Measurements from ENCODE around the gene SLC2A6. TPM values are rescaled to one million over a fixed set of nuclear protein-coding genes. Genes with fewer than 3 reads are reported as not detected.

The SLC2A6 gene
- total RNA-seq, 1 experiment from 2014 or later, result 10.7 TPM

DNA sequence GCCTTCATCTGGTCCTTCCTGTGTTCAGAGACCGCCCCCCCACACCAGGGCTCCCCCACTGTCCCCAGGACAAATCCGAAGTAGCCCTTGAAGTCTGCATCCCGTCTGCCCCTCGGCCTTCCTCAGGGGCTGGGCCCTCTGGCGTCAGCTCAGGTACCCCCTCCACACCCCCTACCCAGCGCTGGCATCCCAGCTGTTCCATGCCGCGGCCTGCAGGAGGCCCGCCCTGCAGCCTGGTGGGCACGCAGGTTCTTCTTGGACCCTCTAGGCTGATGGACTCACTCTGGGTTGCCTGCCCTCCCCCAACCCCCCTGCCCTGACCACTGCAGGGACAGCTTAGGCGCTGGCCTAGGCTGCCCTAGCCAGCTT is 6.6 kb downstream of the SLC2A6 start:
- no peak overlapping the region for H3K4me2 ChIP-seq (ENCODE audit: low read length)
- no peak overlapping the region for H3K27ac ChIP-seq (ENCODE audit: low read depth, low read length)
- H3K79me2 ChIP-seq (ENCODE audit: insufficient read depth, low read length), result no peaks in the 10 kb centered on the region
- H4K20me1 ChIP-seq (ENCODE audit: insufficient read depth), result no peaks in the 10 kb centered on the region
- H2AFZ ChIP-seq (ENCODE audit: low read depth, low read length, poor library complexity, severe bottlenecking), result no peak overlapping the region
- TF ChIP-seq JUND (IDR thresholded peaks at IDR 0.05) (no peak), TCF7L2 (IDR thresholded peaks at IDR 0.05; ENCODE audit: borderline replicate concordance, extremely low read depth, insufficient read depth, insufficient read length) (no peak), ZFX (IDR thresholded peaks at IDR 0.05) (no peak), SRF (IDR thresholded peaks at IDR 0.05; ENCODE audit: low read depth) (no peak)
- TF ChIP-seq, protein P1, sequence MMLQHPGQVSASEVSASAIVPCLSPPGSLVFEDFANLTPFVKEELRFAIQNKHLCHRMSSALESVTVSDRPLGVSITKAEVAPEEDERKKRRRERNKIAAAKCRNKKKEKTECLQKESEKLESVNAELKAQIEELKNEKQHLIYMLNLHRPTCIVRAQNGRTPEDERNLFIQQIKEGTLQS (IDR thresholded peaks at IDR 0.05), result no peak
- RAD21 ChIA-PET (ENCODE audit: low non-redundant PET in 1 of 2, low total read pairs in 2 of 2, uncharacterized antibody in 2 of 2, unreplicated experiment in 2 of 2), result no interaction called here
- no peaks in the 10 kb centered on the region for H3K27me3 ChIP-seq (ENCODE audit: insufficient read depth, low read length)
- H3K4me1 ChIP-seq (ENCODE audit: control insufficient read depth in 1 of 2, insufficient read depth in 2 of 2, low read length in 2 of 2), result no peaks in the 10 kb centered on the region
- H3K9me2 ChIP-seq (ENCODE audit: insufficient read depth), result no peaks in the 10 kb centered on the region
- no TSS peak for BruUV-seq (replicated peaks)
- POLR2A ChIA-PET, result no interaction called here
- H3K36me3 ChIP-seq (ENCODE audit: control insufficient read depth in 1 of 2, insufficient read depth in 2 of 2, low read length in 2 of 2), result no peaks in the 10 kb centered on the region
- intact Hi-C loops (cut with micrococcal nuclease), result no loop called here
- no peaks in the 10 kb centered on the region for H3K9me3 ChIP-seq (ENCODE audit: control insufficient read depth in 1 of 2, insufficient read depth in 1 of 2, low read depth in 1 of 2, low read length in 2 of 2)
- CTCF ChIA-PET, result no interaction called here
- DNase-seq (ENCODE audit: low read depth, low spot score) (no peak), ATAC-seq (no peak)
- H3K9ac ChIP-seq (ENCODE audit: low read length), result no peak overlapping the region
- H3K4me3 ChIP-seq (replicated peaks in 1 of 2; ENCODE audit: low read depth in 1 of 2, low read length in 2 of 2), result no peak overlapping the region

DNA sequence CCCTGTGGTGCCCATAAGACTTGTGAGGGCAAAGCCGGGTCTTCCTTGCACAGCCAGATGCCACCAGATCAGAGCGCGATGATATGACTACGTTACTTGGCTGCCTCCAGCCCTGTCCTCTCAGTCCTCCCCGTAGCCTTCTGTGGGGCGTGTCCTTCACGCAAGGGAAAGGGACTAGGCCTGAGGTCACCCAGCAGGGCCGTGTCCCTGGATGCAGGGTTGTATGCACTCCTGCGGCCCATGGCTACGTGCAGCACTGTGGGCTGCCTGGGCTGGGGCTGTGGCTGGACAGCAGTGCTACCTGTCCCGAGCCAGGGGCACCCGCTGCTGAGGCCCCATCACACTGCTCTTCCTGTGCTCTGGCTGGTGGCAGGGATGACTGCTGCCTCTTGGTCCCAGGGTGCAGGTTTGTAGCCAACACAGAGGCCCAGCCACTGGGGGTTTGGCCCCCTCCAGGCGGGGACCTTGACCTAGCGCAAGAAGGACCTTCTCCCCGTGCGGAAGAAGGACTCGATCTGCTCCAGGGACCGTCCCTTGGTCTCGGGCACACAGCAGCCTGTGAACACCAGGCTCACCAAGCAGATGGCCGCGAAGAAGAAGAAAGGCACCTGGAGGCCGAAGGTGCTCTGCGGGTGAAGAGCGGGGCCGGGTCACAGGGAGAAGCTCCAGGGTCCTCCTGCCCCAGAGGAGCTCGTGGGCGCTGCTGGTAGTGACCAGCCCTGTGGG is 7.2 kb downstream of the SLC2A6 start:
- Histone ChIP-seq H3K4me2 (ENCODE audit: low read length) (no peak overlapping the region), H3K27ac (ENCODE audit: low read depth, low read length) (no peak overlapping the region), H3K79me2 (ENCODE audit: insufficient read depth, low read length) (no peaks in the 10 kb centered on the region), H3K27me3 (ENCODE audit: insufficient read depth, low read length) (no peaks in the 10 kb centered on the region), H3K9me2 (ENCODE audit: insufficient read depth) (no peaks in the 10 kb centered on the region), H3K4me1 (ENCODE audit: control insufficient read depth in 1 of 2, insufficient read depth in 2 of 2, low read length in 2 of 2) (no peaks in the 10 kb centered on the region), H2AFZ (ENCODE audit: low read depth, low read length, poor library complexity, severe bottlenecking) (no peak overlapping the region), H3K9ac (ENCODE audit: low read length) (no peak overlapping the region), H4K20me1 (ENCODE audit: insufficient read depth) (no peaks in the 10 kb centered on the region), H3K4me3 (replicated peaks in 1 of 2; ENCODE audit: low read depth in 1 of 2, low read length in 2 of 2) (no peak overlapping the region), H3K9me3 (ENCODE audit: control insufficient read depth in 1 of 2, insufficient read depth in 1 of 2, low read depth in 1 of 2, low read length in 2 of 2) (no peaks in the 10 kb centered on the region), H3K36me3 (ENCODE audit: control insufficient read depth in 1 of 2, insufficient read depth in 2 of 2, low read length in 2 of 2) (no peaks in the 10 kb centered on the region)
- intact Hi-C loops (cut with micrococcal nuclease), result no loop called here
- BruUV-seq (replicated peaks), result no TSS peak
- ATAC-seq (no peak), DNase-seq (ENCODE audit: low read depth, low spot score) (no peak)
- RAD21 ChIA-PET (ENCODE audit: low non-redundant PET in 1 of 2, low total read pairs in 2 of 2, uncharacterized antibody in 2 of 2, unreplicated experiment in 2 of 2), result no interaction called here
- POLR2A ChIA-PET, result no interaction called here
- CTCF ChIA-PET, result no interaction called here
- TF ChIP-seq, protein P1 (IDR thresholded peaks at IDR 0.05), result no peak
- no peak for TF ChIP-seq ZFX (IDR thresholded peaks at IDR 0.05)
- TF ChIP-seq, protein P2, sequence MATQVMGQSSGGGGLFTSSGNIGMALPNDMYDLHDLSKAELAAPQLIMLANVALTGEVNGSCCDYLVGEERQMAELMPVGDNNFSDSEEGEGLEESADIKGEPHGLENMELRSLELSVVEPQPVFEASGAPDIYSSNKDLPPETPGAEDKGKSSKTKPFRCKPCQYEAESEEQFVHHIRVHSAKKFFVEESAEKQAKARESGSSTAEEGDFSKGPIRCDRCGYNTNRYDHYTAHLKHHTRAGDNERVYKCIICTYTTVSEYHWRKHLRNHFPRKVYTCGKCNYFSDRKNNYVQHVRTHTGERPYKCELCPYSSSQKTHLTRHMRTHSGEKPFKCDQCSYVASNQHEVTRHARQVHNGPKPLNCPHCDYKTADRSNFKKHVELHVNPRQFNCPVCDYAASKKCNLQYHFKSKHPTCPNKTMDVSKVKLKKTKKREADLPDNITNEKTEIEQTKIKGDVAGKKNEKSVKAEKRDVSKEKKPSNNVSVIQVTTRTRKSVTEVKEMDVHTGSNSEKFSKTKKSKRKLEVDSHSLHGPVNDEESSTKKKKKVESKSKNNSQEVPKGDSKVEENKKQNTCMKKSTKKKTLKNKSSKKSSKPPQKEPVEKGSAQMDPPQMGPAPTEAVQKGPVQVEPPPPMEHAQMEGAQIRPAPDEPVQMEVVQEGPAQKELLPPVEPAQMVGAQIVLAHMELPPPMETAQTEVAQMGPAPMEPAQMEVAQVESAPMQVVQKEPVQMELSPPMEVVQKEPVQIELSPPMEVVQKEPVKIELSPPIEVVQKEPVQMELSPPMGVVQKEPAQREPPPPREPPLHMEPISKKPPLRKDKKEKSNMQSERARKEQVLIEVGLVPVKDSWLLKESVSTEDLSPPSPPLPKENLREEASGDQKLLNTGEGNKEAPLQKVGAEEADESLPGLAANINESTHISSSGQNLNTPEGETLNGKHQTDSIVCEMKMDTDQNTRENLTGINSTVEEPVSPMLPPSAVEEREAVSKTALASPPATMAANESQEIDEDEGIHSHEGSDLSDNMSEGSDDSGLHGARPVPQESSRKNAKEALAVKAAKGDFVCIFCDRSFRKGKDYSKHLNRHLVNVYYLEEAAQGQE (IDR thresholded peaks at IDR 0.05; ENCODE audit: low read depth), result no peak

All from HCT116 (cell line).